Activated T-cell treated with anti-CD3 and anti-CD28 coated beads for 4 hours (primary cell): ENCODE measurements around the gene KIAA1671.

Experiments used
- DNase-seq: peaks from one replicate; pipeline ENCODE4 v3.0.0-alpha.2; 2020

Gene KIAA1671

GRCh38 chr22:25018009-25018408 lies 65.5 kb downstream of the KIAA1671 start:
- no peak for DNase-seq

- DNase-seq = no peak
Measured at GRCh38 chr22:25019427-25020184, 67.1 kb downstream of the KIAA1671 start.

- no peak for DNase-seq
Measured at GRCh38 chr22:25021409-25021808, 68.9 kb downstream of the KIAA1671 start.

GRCh38 chr22:25021976-25022711 lies 69.6 kb downstream of the KIAA1671 start:
- no peak for DNase-seq

- no peak for DNase-seq
Measured at GRCh38 chr22:25023879-25024278, 71.4 kb downstream of the KIAA1671 start.

GRCh38 chr22:25024895-25025294 lies 72.4 kb downstream of the KIAA1671 start:
- DNase-seq = no peak

GRCh38 chr22:25025491-25026400 lies 73.2 kb downstream of the KIAA1671 start:
- no peak for DNase-seq

GRCh38 chr22:25027043-25027906 lies 74.8 kb downstream of the KIAA1671 start:
- DNase-seq = no peak

- no peak for DNase-seq
Measured at GRCh38 chr22:25027959-25028840, 75.7 kb downstream of the KIAA1671 start.

- no peak for DNase-seq
Measured at GRCh38 chr22:25028841-25029141, 76.3 kb downstream of the KIAA1671 start.

GRCh38 chr22:25029181-25029580 lies 76.7 kb downstream of the KIAA1671 start:
- DNase-seq = no peak

GRCh38 chr22:25030636-25031035 lies 78.1 kb downstream of the KIAA1671 start:
- no peak for DNase-seq

- no peak for DNase-seq
Measured at GRCh38 chr22:25032066-25032465, 79.5 kb downstream of the KIAA1671 start.

GRCh38 chr22:25035715-25036114 lies 83.2 kb downstream of the KIAA1671 start:
- no peak for DNase-seq

GRCh38 chr22:25038239-25038638 lies 85.7 kb downstream of the KIAA1671 start:
- no peak for DNase-seq

GRCh38 chr22:25038771-25039170 lies 86.3 kb downstream of the KIAA1671 start:
- no peak for DNase-seq

- DNase-seq = no peak
Measured at GRCh38 chr22:25039255-25039654, 86.7 kb downstream of the KIAA1671 start.

- no peak for DNase-seq
Measured at GRCh38 chr22:25039754-25040153, 87.2 kb downstream of the KIAA1671 start.

- DNase-seq = no peak
Measured at GRCh38 chr22:25045159-25045558, 92.6 kb downstream of the KIAA1671 start.

- DNase-seq = no peak
Measured at GRCh38 chr22:25048071-25048470, 95.6 kb downstream of the KIAA1671 start.
